Activated naive CD8-positive, alpha-beta T cell (primary cell): Measurements from ENCODE around the gene CCL22.

Experiments
- H3K27ac Mint-ChIP-seq: one replicate; pipeline ENCODE4 v1.8.0; 2021; ENCODE audit warnings: mixed read lengths
- H3K27me3 Mint-ChIP-seq: one replicate; pipeline ENCODE4 v1.8.0; 2021; ENCODE audit warnings: mixed read lengths
- H3K36me3 Mint-ChIP-seq: one replicate; pipeline ENCODE4 v1.8.0; 2021; ENCODE audit warnings: mixed read lengths
- H3K4me1 Mint-ChIP-seq: one replicate; pipeline ENCODE4 v1.8.0; 2021; ENCODE audit warnings: low read depth, mixed read lengths
- H3K4me3 Mint-ChIP-seq: one replicate; pipeline ENCODE4 v1.8.0; 2021; ENCODE audit warnings: mild to moderate bottlenecking, mixed read lengths
- H3K9me3 Mint-ChIP-seq: one replicate; pipeline ENCODE4 v1.8.0; 2021; ENCODE audit warnings: low read depth, mixed read lengths

Gene CCL22

GRCh38 chr16:57412584-57412983 lies 54.0 kb downstream of the CCL22 start:
- Mint-ChIP-seq H3K4me1 (peaks cover 7% of the 10 kb centered on the region), H3K27me3 (no peaks in the 10 kb centered on the region), H3K9me3 (no peaks in the 10 kb centered on the region), H3K4me3 (no peak overlapping the region), H3K36me3 (no peaks in the 10 kb centered on the region), H3K27ac (no peak overlapping the region)

- no peaks in the 10 kb centered on the region for H3K9me3 Mint-ChIP-seq
- peaks cover 10% of the 10 kb centered on the region for H3K4me1 Mint-ChIP-seq
- no peak overlapping the region for H3K27ac Mint-ChIP-seq
- no peaks in the 10 kb centered on the region for H3K36me3 Mint-ChIP-seq
- H3K4me3 Mint-ChIP-seq = no peak overlapping the region
- H3K27me3 Mint-ChIP-seq = no peaks in the 10 kb centered on the region
Observed at GRCh38 chr16:57413301-57413730, 54.7 kb downstream of the CCL22 start.

DNA sequence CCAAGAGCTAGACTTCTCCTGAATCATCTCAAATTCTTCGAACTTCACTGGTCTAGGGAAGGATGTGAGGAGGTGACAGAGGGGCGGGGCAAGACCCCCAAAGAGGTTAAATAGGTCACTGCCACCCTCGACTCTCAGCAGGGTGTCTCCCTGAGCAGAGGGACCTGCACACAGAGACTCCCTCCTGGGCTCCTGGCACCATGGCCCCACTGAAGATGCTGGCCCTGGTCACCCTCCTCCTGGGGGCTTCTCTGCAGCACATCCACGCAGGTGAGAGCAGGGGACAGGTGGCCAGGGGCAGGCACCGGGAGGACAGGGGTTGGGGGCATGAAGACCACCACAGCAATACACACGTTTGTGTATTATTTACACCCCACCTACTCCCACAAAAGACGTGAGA lies 55.1 kb downstream of the CCL22 start:
- H3K27me3 Mint-ChIP-seq = no peaks in the 10 kb centered on the region
- H3K4me3 Mint-ChIP-seq = no peak overlapping the region
- no peaks in the 10 kb centered on the region for H3K9me3 Mint-ChIP-seq
- H3K36me3 Mint-ChIP-seq = no peaks in the 10 kb centered on the region
- H3K27ac Mint-ChIP-seq = no peak overlapping the region
- peaks cover 12% of the 10 kb centered on the region for H3K4me1 Mint-ChIP-seq
